Measurements from ENCODE around the gene ZNF576.

DNA sequence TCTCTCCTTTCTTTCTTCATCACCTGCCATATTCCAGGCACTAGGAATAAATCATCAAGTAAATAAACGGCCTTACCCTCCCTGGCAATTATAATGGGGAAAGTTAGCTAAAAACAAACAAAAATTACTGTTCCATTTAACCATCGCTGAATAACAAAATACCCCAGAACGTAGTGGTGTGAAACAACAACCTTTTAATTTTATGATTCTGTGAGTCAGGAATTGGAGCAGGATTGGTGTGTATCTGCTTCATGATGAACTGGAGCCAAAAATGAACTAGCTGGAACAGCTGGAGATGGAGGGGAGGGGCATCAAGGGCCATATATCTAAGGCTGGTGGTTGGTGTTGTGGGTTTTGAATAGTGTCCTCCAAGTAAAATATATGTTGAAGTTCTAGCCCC, 46.9 kb downstream of the ZNF576 start:
- TF ChIP-seq POLR2A (IDR thresholded peaks at IDR 0.05; ENCODE audit: insufficient read depth in 1 of 2, low read depth in 2 of 2, low read length in 2 of 2), result no peak
- no peak for TF ChIP-seq CTCF (CRISPR knock-in tag; IDR thresholded peaks at IDR 0.05)
- no peak for TF ChIP-seq GABPA (IDR thresholded peaks at IDR 0.05; ENCODE audit: low read depth, low read length)
- no peak for TF ChIP-seq GABPA (CRISPR knock-in tag; IDR thresholded peaks at IDR 0.05; ENCODE audit: low read depth)
- no peak for TF ChIP-seq SOX6 (IDR thresholded peaks at IDR 0.05)
- no peak for TF ChIP-seq SOX6 (CRISPR knock-in tag; IDR thresholded peaks at IDR 0.05)
- TF ChIP-seq, protein P1, sequence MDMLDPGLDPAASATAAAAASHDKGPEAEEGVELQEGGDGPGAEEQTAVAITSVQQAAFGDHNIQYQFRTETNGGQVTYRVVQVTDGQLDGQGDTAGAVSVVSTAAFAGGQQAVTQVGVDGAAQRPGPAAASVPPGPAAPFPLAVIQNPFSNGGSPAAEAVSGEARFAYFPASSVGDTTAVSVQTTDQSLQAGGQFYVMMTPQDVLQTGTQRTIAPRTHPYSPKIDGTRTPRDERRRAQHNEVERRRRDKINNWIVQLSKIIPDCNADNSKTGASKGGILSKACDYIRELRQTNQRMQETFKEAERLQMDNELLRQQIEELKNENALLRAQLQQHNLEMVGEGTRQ (IDR thresholded peaks at IDR 0.05; ENCODE audit: low read depth, low read length), result no peak
- TF ChIP-seq, protein P1 (CRISPR knock-in tag; IDR thresholded peaks at IDR 0.05; ENCODE audit: borderline replicate concordance), result no peak
- TF ChIP-seq MAFK (conservative IDR thresholded peaks at IDR 0.05 in 1 of 2, IDR thresholded peaks at IDR 0.05 in 1 of 2; ENCODE audit: low read length in 2 of 2), result no peak
- TF ChIP-seq PCBP1 (IDR thresholded peaks at IDR 0.05; ENCODE audit: borderline replicate concordance, low read depth, low read length), result no peak
- TF ChIP-seq TP53 (CRISPR knock-in tag; conservative IDR thresholded peaks at IDR 0.05), result no peak
